SK-N-SH (cell line): ENCODE results near the gene CEBPB. TPM values are rescaled to one million over a fixed set of nuclear protein-coding genes. Genes with fewer than 3 reads are reported as not detected.

Experiments
- CTCF ChIA-PET: fragments of 300-600, 350-600 bp; formaldehyde crosslinking; extraction: SDS; loops from one replicate; lab custom pipeline; 2021; lab: Yijun Ruan, JAX
- POLR2A ChIA-PET: fragments of 350-600 bp; sonication (Branson Sonifier 250); formaldehyde crosslinking; extraction: SDS; loops from one replicate; lab custom pipeline; 2020; ENCODE audit warnings: antibody characterized with exemption, inconsistent platforms; lab: Yijun Ruan, JAX
- DNase-seq: peaks from one replicate; pipeline ENCODE4 v3.0.0; 2012
- H2AFZ ChIP-seq: fragments of 200-600 bp; sonication (generic); 2 replicates; pipeline ENCODE4 v1.8.1; 2016; ENCODE audit warnings: antibody characterized with exemption, mild to moderate bottlenecking, low read depth
- H3F3A ChIP-seq: fragments of 200-600 bp; sonication (generic); replicated peaks from 2 replicates; pipeline ENCODE3; 2016; ENCODE audit warnings: antibody characterized with exemption, mild to moderate bottlenecking; ENCODE audit not compliant: insufficient read depth
- H3K27ac ChIP-seq, 2 experiments: fragments of 200-500 bp in 1 of 2; fragments of 200-600 bp in 1 of 2; sonication (Bioruptor generic) in 1 of 2; sonication (generic), shearing (Covaris generic) in 1 of 2; 2 replicates each; pipeline versions ENCODE4 v1.5.1 to v1.6.1; 2014 to 2016; ENCODE audit warnings: low read depth in 2 of 2, inconsistent platforms in 1 of 2, low read length in 1 of 2, mild to moderate bottlenecking in 1 of 2, mixed read lengths in 1 of 2
- H3K27me3 ChIP-seq: fragments of 200-600 bp; sonication (generic), shearing (Covaris generic); 2 replicates; pipeline ENCODE4 v1.6.1; 2016; ENCODE audit warnings: mixed run types; ENCODE audit not compliant: insufficient read depth
- H3K36me3 ChIP-seq, 2 experiments: fragments of 200-500 bp in 1 of 2; fragments of 200-600 bp in 1 of 2; sonication (Bioruptor generic) in 1 of 2; sonication (generic) in 1 of 2; replicated peaks in 1 of 2; 2 replicates each; pipeline versions ENCODE3 to v1.5.1; 2014 to 2016; ENCODE audit warnings: low read length in 1 of 2, mild to moderate bottlenecking in 1 of 2; ENCODE audit not compliant: insufficient read depth in 2 of 2, control insufficient read depth in 1 of 2
- H3K4me1 ChIP-seq, 2 experiments: fragments of 200-500 bp in 1 of 2; fragments of 200-600 bp in 1 of 2; sonication (Bioruptor generic) in 1 of 2; sonication (generic), shearing (Covaris generic) in 1 of 2; 2 replicates each; pipeline versions ENCODE4 v1.5.1 to v1.6.1; 2014 to 2016; ENCODE audit warnings: low read depth in 1 of 2, low read length in 1 of 2, mixed run types in 1 of 2; ENCODE audit not compliant: insufficient read depth in 2 of 2, control insufficient read depth in 1 of 2
- H3K4me2 ChIP-seq: fragments of 200-600 bp; sonication (generic), shearing (Covaris generic); 2 replicates; pipeline ENCODE4 v1.6.1; 2017; ENCODE audit warnings: mixed run types
- H3K4me3 ChIP-seq, 2 experiments: fragments of 200-500 bp in 1 of 2; fragments of 200-600 bp in 1 of 2; sonication (Bioruptor generic) in 1 of 2; sonication (generic), shearing (Covaris generic) in 1 of 2; 2 replicates each; pipeline versions ENCODE4 v1.5.1 to v1.8.1; 2014 to 2016; ENCODE audit warnings: low read depth in 2 of 2, inconsistent platforms in 1 of 2, low read length in 1 of 2, mild to moderate bottlenecking in 1 of 2, mixed read lengths in 1 of 2, moderate library complexity in 1 of 2
- H3K79me2 ChIP-seq: fragments of 200-600 bp; sonication (generic); 2 replicates; pipeline ENCODE4 v1.8.1; 2017; ENCODE audit warnings: mild to moderate bottlenecking; ENCODE audit not compliant: insufficient read depth
- H3K9ac ChIP-seq: fragments of 200-600 bp; sonication (generic); 2 replicates; pipeline ENCODE4 v1.6.1; 2017; ENCODE audit warnings: mixed run types
- H3K9me2 ChIP-seq: fragments of 200-600 bp; sonication (generic); 2 replicates; pipeline ENCODE4 v1.6.1; 2017; ENCODE audit warnings: mixed run types
- H3K9me3 ChIP-seq: fragments of 200-600 bp; sonication (generic); 2 replicates; pipeline ENCODE4 v1.6.1; 2017; ENCODE audit warnings: mixed run types, mild to moderate bottlenecking, moderate library complexity
- H4K20me1 ChIP-seq: fragments of 200-600 bp; sonication (generic); 2 replicates; pipeline ENCODE4 v1.6.1; 2017; ENCODE audit warnings: mild to moderate bottlenecking, mixed run types; ENCODE audit not compliant: insufficient read depth
- CTCF ChIP-seq: fragments of 200-600 bp; sonication (generic); IDR thresholded peaks from 2 replicates; pipeline ENCODE4 v1.6.1; 2017; ENCODE audit warnings: antibody characterized with exemption, mild to moderate bottlenecking, moderate library complexity
- ELF1 ChIP-seq: IDR thresholded peaks from 2 replicates; pipeline ENCODE4 v1.4.0; 2012
- FOXM1 ChIP-seq: IDR thresholded peaks from 2 replicates; pipeline ENCODE4 v1.4.0; 2012; ENCODE audit warnings: low read depth, mild to moderate bottlenecking
- IRF3 ChIP-seq: fragments of 150-350 bp; IDR thresholded peaks from 2 replicates; pipeline ENCODE4 v1.6.1; 2016; ENCODE audit warnings: mild to moderate bottlenecking, low read depth, low read length
- MXI1 ChIP-seq: IDR thresholded peaks from 2 replicates; pipeline ENCODE4 v1.6.1; 2012; ENCODE audit warnings: mild to moderate bottlenecking, low read depth, low read length, improper control_type of control experiment
- NFIC ChIP-seq: IDR thresholded peaks from 2 replicates; pipeline ENCODE4 v1.4.0; 2012; ENCODE audit warnings: borderline replicate concordance
- NRF1 ChIP-seq: IDR thresholded peaks from 2 replicates; pipeline ENCODE4 v1.6.1; 2012; ENCODE audit warnings: low read depth, mild to moderate bottlenecking, low read length
- RAD21 ChIP-seq: IDR thresholded peaks from 2 replicates; pipeline ENCODE4 v1.6.1; 2012; ENCODE audit warnings: mild to moderate bottlenecking, low read length
- RCOR1 ChIP-seq: fragments of 150-350 bp; IDR thresholded peaks from 2 replicates; pipeline ENCODE4 v1.6.1; 2017; ENCODE audit warnings: antibody characterized with exemption, low read length
- RFX5 ChIP-seq: IDR thresholded peaks from 2 replicates; pipeline ENCODE4 v1.6.1; 2012; ENCODE audit warnings: mild to moderate bottlenecking, improper control_type of control experiment, low read length
- RXRA ChIP-seq: IDR thresholded peaks from 2 replicates; pipeline ENCODE4 v1.4.0; 2012; ENCODE audit warnings: low read depth, mild to moderate bottlenecking, borderline replicate concordance
- SMC3 ChIP-seq: IDR thresholded peaks from 2 replicates; pipeline ENCODE4 v1.6.1; 2012; ENCODE audit warnings: low read depth, low read length, improper control_type of control experiment
- TCF12 ChIP-seq: IDR thresholded peaks from 2 replicates; pipeline ENCODE4 v1.4.0; 2012
- TEAD4 ChIP-seq: IDR thresholded peaks from 2 replicates; pipeline ENCODE4 v1.4.0; 2012; ENCODE audit warnings: mild to moderate bottlenecking, borderline replicate concordance; ENCODE audit not compliant: insufficient read depth
- USF1 ChIP-seq: IDR thresholded peaks from 2 replicates; pipeline ENCODE4 v1.4.0; 2012; ENCODE audit warnings: low read depth, borderline replicate concordance
- USF2 ChIP-seq: fragments of 150-350 bp; IDR thresholded peaks from 2 replicates; pipeline ENCODE4 v1.6.1; 2017; ENCODE audit warnings: antibody characterized with exemption, low read length, low read depth, borderline replicate concordance
- YY1 ChIP-seq: IDR thresholded peaks from 2 replicates; pipeline ENCODE4 v1.4.0; 2012; ENCODE audit warnings: low read depth, mild to moderate bottlenecking
- WGBS: methylation state at CpG from one replicate; pipeline ENCODE4 v1.1.6; 2017; ENCODE audit warnings: low lambda C conversion rate; 5-methylcytosine and 5-hydroxymethylcytosine counted together
- polyA plus RNA-seq, 3 experiments: library from polyadenylated mRNA; depleted of rRNA; stranded (reverse); fragments of >200 nt; gene quantifications; 2 replicates each; pipeline ENCODE4 v1.2.3, GENCODE V29; 2012

CEBPB gene
- polyA plus RNA-seq, 1 of the 3 experiments (the other 2 are of a cell fraction) = 14.7 TPM

GRCh38 chr20:50165684-50166554, 24.7 kb upstream of the CEBPB start (continued):
- TF ChIP-seq TEAD4 (peak; percentile 91), ELF1 (no peak), RFX5 (no peak), RXRA (peak; percentile 86), RCOR1 (peak; percentile 84), NRF1 (no peak), CTCF (no peak), FOXM1 (no peak; the same call in 1 of the 2 replicates), YY1 (no peak), NFIC (peak; percentile 99), TCF12 (peak; percentile 91), USF1 (no peak), IRF3 (no peak), USF2 (no peak)

- H3K9ac ChIP-seq = no peak overlapping the region
- H3K36me3 ChIP-seq = no peaks in the 10 kb centered on the region
- no peaks in the 10 kb centered on the region for H3K9me2 ChIP-seq
- whole genome bisulfite sequencing = 23% methylated on average over 5 of the region's 5 CpGs
- ChIA-PET POLR2A (interaction anchor here (0.7 to 1.1 kb wide), 2 partner anchors 12 to 49 kb away, joined by 3 to 4 read pairs; no protein-coding TSS in a partner anchor), CTCF (interaction anchor here (0.6 to 9.6 kb wide), 34 partner anchors 9 to 544 kb away, joined by 3 to 297 read pairs (median 5); partner anchors contain the start of genes PEDS1, SNAI1 and UBE2V1)
- no peaks in the 10 kb centered on the region for H3K79me2 ChIP-seq
- no peaks in the 10 kb centered on the region for H4K20me1 ChIP-seq
- H3F3A ChIP-seq = peaks cover 7% of the 10 kb centered on the region
- H3K9me3 ChIP-seq = no peaks in the 10 kb centered on the region
- H3K27ac ChIP-seq = no peak overlapping the region
- no peak overlapping the region for H3K4me2 ChIP-seq
- peaks cover 5 to 7% of the 10 kb centered on the region in 2 experiments; a peak in 3 of 4 replicates for H3K4me1 ChIP-seq
- no peak overlapping the region; the same call in 1 of the 2 replicates for H2AFZ ChIP-seq
- peak; percentile 73 for DNase-seq
- no peak overlapping the region; a peak in 1 of 4 replicates for H3K4me3 ChIP-seq
- no peaks in the 10 kb centered on the region for H3K27me3 ChIP-seq
- TF ChIP-seq CTCF (peak; percentile 97), SMC3 (peak; percentile 91), RAD21 (peak; percentile 92), MXI1 (no peak)
These were observed 21.3 kb upstream of the CEBPB start for GRCh38 chr20:50169329-50169823.
